HG02885 (cell line): Measurements from ENCODE around the gene PRR15L.
"Not testable (repeated sequence)": the region's sequence is repeated elsewhere in the genome, so short reads cannot be mapped to it uniquely, and the experiment has no call there.

Source experiments
- ATAC-seq: cut with Tn5 transposase; IDR thresholded peaks from one replicate; pipeline ENCODE4 v1.9.1; 2021; ENCODE audit warnings: mild to moderate bottlenecking; ENCODE audit not compliant: unreplicated experiment, poor library complexity

PRR15L gene

GRCh38 chr17:47957591-47958490 is at the start of gene PRR15L:
TSS of gene PRR15L (minus strand) at chr17:47957883. CDS start at chr17:47953234, 4,649 bp downstream.
- ATAC-seq, result no peak

GRCh38 chr17:48006936-48007709 is 49.4 kb upstream of the PRR15L start:
- ATAC-seq, result no peak

- ATAC-seq, result no peak
Measured at GRCh38 chr17:48004983-48005382, 47.3 kb upstream of the PRR15L start.

GRCh38 chr17:48003417-48004151 is 45.9 kb upstream of the PRR15L start:
- no peak for ATAC-seq

GRCh38 chr17:48002916-48003416 is 45.3 kb upstream of the PRR15L start:
- no peak for ATAC-seq

- no peak for ATAC-seq
Measured at GRCh38 chr17:48002266-48002915, 44.7 kb upstream of the PRR15L start.

GRCh38 chr17:48001657-48002056 is 44.0 kb upstream of the PRR15L start:
- ATAC-seq, result not testable (repeated sequence)

- ATAC-seq, result no peak
Measured at GRCh38 chr17:48001197-48001596, 43.5 kb upstream of the PRR15L start.

- ATAC-seq, result no peak
Measured at GRCh38 chr17:47999582-47999981, 41.9 kb upstream of the PRR15L start.

- no peak for ATAC-seq
Measured at GRCh38 chr17:47998044-47998443, 40.4 kb upstream of the PRR15L start.

GRCh38 chr17:47997586-47997985 is 39.9 kb upstream of the PRR15L start:
- no peak for ATAC-seq

GRCh38 chr17:47996201-47996600 is 38.5 kb upstream of the PRR15L start:
- no peak for ATAC-seq

- ATAC-seq, result no peak
Measured at GRCh38 chr17:47995241-47995935, 37.7 kb upstream of the PRR15L start.

- ATAC-seq, result no peak
Measured at GRCh38 chr17:47994724-47995123, 37.0 kb upstream of the PRR15L start.

- ATAC-seq, result no peak
Measured at GRCh38 chr17:47993964-47994363, 36.3 kb upstream of the PRR15L start.

GRCh38 chr17:47993031-47993564 is 35.4 kb upstream of the PRR15L start:
- no peak for ATAC-seq

- no peak for ATAC-seq
Measured at GRCh38 chr17:47992216-47992615, 34.5 kb upstream of the PRR15L start.

GRCh38 chr17:47990962-47991731 is 33.5 kb upstream of the PRR15L start:
- no peak for ATAC-seq
